NCI-H226 (cell line): ENCODE data around the gene CGB7.

Source experiments
- DNase-seq: peaks from one replicate; pipeline ENCODE4 v3.0.0-alpha.2; 2015

The CGB7 gene

DNA sequence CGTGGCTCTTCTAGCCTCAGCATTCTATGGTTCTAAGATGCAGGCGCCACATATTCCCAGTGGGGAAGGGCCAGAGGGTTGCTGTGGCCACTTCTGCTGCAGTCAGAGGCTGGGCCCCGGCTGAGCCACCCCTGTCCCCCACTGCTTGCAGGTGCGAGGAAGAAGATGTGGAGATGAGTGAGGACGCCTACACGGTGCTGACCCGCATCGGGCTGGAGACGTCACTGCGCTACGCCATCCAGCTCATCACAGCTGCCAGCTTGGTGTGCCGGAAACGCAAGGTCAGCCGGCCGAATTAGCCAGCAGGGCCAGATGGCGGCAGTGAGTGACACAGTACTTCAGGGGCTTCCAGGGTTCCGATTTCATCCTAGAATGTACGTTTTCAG, 42.7 kb downstream of the CGB7 start:
- DNase-seq, result no peak

DNA sequence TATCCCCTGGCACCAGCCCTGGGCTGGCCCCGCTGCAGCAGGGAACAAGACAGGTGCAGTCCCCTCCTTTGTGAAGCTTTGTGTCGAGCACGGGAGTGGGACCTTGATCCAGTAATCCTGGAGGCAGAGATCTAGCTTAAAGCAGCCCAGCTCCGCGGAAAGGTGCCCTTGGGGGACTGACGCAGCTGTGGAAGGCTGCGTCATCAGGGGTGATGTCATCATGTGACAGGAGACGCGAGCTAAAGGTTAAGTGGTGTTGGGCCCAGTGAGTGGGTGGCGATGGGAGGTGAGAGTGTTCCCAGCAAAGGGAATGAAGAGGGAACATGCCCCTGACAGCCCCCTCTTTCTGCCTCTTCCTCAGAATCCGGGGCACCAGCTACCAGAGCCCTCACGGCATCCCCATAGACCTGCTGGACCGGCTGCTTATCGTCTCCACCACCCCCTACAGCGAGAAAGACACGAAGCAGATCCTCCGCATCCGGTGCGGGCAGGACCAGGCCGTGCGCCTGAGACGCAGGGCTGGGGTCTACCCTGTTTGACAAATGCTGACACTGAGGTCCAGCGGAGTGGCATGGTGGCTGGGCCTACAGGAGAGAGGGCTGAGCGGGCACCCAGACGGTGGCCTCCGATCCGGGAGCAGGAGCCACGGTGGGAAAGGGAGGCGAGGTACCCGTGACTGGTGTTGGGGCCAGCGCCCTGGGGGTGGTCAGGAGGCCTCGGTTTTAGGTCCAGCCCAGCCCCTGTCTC, 43.3 kb downstream of the CGB7 start:
- no peak for DNase-seq

DNA sequence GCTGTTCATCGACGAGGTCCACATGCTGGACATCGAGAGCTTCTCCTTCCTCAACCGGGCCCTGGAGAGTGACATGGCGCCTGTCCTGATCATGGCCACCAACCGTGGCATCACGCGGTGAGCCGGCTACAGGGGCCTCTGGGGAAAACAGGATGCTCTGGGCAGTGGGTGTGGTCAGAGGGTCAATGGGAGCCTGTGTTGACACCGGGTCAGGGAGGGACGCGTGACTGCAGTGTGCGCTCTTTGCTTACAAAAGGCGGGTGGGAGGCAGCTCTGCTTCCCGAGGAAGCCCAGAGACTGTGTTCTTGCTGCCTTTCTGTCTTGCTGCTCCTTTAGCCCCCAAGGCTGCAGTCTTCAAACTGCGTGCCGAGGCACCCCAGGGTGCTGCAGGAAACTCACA, 46.4 kb downstream of the CGB7 start:
- no peak for DNase-seq

DNA sequence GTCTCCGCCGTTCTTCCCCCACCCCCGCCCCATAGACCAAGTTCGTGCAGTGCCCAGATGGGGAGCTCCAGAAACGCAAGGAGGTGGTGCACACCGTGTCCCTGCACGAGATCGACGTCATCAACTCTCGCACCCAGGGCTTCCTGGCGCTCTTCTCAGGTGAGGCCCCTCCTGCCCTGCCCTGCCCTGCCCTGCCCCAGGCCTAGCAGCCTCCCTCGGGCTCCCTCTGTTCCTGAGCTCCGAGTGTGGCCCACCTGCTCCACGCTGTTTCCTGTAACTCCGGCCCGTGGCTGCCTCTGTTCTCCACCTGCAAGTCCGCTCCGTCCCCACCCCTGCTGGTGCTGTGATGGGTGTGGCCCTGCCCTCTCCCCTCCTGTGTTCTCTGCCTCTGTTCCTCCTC, 47.1 kb downstream of the CGB7 start:
- DNase-seq, result no peak

DNA sequence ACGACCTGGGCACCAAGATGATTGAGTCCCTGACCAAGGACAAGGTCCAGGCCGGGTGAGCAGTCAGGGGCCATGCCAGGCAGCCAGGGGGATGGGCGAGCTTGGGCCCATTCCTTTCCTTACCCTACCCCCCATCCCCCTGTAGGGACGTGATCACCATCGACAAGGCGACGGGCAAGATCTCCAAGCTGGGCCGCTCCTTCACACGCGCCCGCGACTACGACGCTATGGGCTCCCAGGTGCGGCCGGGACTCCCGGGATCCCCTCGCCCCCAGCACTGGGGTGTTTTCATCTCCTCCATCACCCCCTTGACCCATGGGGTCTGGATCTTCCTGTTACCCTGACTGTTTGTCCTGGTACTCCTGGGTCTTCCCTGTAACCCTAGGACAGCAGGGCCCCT, 47.7 kb downstream of the CGB7 start:
- DNase-seq, result no peak

GRCh38 chr19:49006905-49007304, 50.6 kb downstream of the CGB7 start:
- no peak for DNase-seq

GRCh38 chr19:49004964-49005614, 52.5 kb downstream of the CGB7 start:
- no peak for DNase-seq
